K562 (cell line): Measurements from ENCODE around the gene TCF12. TPM values are rescaled to one million over a fixed set of nuclear protein-coding genes. Genes with fewer than 3 reads are reported as not detected.

Source experiments
- DPF2 ChIP-seq: fragments of 450-650 bp; IDR thresholded peaks from 2 replicates; pipeline ENCODE4 v1.6.1; 2016
- FOXK2 ChIP-seq, 2 experiments: fragments of 450-650 bp; IDR thresholded peaks in 1 of 2; conservative IDR thresholded peaks in 1 of 2; 2 replicates each; pipeline ENCODE4 v1.6.1; 2016; ENCODE audit warnings: low read depth in 2 of 2, mild to moderate bottlenecking in 1 of 2
- FOXP4 ChIP-seq: sonication (generic); formaldehyde crosslinking; IDR thresholded peaks from 2 replicates; pipeline ENCODE4 v1.8.0; 2022; ENCODE audit warnings: mild to moderate bottlenecking, missing genetic modification reagents, borderline replicate concordance
- HOXB6 ChIP-seq: fragments of 250-450 bp; sonication (Bioruptor Pico); IDR thresholded peaks from 2 replicates; pipeline ENCODE4 v1.5.1; 2022; ENCODE audit warnings: mild to moderate bottlenecking, borderline replicate concordance
- NFE2L1 ChIP-seq: fragments of 450-650 bp; IDR thresholded peaks from 2 replicates; pipeline ENCODE4 v1.6.1; 2016; ENCODE audit warnings: missing genetic modification characterization, low read depth, mild to moderate bottlenecking, missing compliant biosample characterization, moderate library complexity, borderline replicate concordance
- RAD51 ChIP-seq: fragments of 450-650 bp; IDR thresholded peaks from 2 replicates; pipeline ENCODE4 v1.7.1; 2016; ENCODE audit warnings: low read depth, mild to moderate bottlenecking, borderline replicate concordance
- ZNF655 ChIP-seq: fragments of 250-450 bp; sonication (Bioruptor Pico); IDR thresholded peaks from 2 replicates; pipeline ENCODE4 v1.5.0; 2021
- polyA plus RNA-seq, 8 experiments: library from polyadenylated mRNA; depleted of rRNA in 4 of 8; stranded (reverse) in 5 of 8; unstranded in 3 of 8; fragments of >200 nt; fragmentation: Nextera tagmentation in 2 of 8; fragmentation: Illumina TruSeq in 1 of 8; extraction: Ambion mirVana in 2 of 8; extraction: Trizol in 1 of 8; gene quantifications; 2 replicates each; pipeline versions ENCODE4 v1.2.1 to v1.2.3, GENCODE V29; 2011 to 2014; ENCODE audit warnings: inconsistent platforms in 1 of 8, missing spikeins in 1 of 8
- total RNA-seq, 7 experiments: library from RNA; depleted of rRNA in 6 of 7; stranded (reverse); fragments of >200 nt in 6 of 7; fragmentation: Illumina TruSeq in 2 of 7; extraction: Trizol in 2 of 7; gene quantifications; 2 replicates each; pipeline versions ENCODE4 v1.2.1 to v1.2.3, GENCODE V29; 2011 to 2021; ENCODE audit warnings: low replicate concordance in 1 of 7
- TF ChIP-seq, protein P1 (sequence below), 2 experiments: fragments of 450-650 bp; IDR thresholded peaks; 2 replicates each; pipeline ENCODE4 v1.6.1; 2016; ENCODE audit warnings: mild to moderate bottlenecking in 2 of 2, borderline replicate concordance in 1 of 2, low read depth in 1 of 2, moderate library complexity in 1 of 2
- TF ChIP-seq, protein P2 (sequence below), 2 experiments: IDR thresholded peaks in 1 of 2; conservative IDR thresholded peaks in 1 of 2; 2 replicates each; pipeline ENCODE4 v1.6.1; 2016; ENCODE audit warnings: low read depth in 2 of 2, mild to moderate bottlenecking in 1 of 2, missing compliant biosample characterization in 1 of 2, missing genetic modification characterization in 1 of 2, moderate library complexity in 1 of 2

TCF12 gene
- total and polyA plus RNA-seq, 9 of the 15 experiments (the other 6 are each of a cell fraction or from before 2014, with no cell fraction given) = 10.5 to 132 (median 52.9) TPM

DNA sequence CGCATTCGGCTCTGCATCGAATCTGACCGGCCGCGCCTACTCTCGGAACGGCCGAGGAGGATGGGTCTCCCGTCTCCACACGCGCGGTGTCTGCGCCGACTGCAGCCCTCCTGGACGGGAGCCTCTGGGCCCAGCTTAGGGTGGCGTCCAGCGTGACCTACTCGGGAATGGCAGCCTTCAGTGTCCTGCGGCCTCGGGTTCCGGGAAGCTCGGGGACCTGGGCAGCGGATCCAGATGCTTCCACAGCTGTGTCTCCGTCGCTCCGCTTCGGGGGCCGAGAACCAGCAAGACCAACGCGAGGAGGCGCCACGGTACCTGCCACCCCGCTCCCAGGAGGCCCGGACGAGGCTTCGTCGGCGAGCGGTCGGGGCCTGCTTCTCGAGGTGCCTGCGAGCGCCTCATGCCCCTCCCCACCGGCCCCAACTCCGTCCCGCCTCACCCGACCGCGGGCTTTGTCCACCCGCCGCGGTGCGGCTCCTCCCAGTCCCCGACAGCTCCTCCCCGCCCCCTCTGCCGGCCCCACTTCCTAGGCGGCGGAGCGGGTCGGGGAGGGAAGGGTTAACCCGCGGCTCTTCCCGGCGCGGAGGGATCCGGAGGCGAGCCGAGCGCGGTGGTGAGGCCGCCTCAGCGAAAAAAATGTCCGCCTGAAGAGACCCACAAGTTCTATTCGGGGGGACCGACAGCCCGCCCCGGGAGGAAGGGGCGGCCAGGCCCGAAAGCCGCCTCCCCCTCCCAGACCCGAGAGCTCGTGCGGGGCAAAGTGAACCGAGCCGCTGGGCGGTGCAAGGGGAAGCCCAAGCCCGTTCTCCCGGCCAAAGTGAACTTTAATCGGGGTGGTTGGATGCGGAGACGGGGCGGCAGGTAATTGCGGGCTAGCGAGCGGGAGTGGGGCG, at the start of gene TCF12 (continued):
- TF ChIP-seq FOXP4 (CRISPR knock-in tag) = 0 out of 2 replicates have a peak, but pooled peaks have one; percentile 78
- no peak for TF ChIP-seq NFE2L1 (tag)
- TF ChIP-seq, protein P1, sequence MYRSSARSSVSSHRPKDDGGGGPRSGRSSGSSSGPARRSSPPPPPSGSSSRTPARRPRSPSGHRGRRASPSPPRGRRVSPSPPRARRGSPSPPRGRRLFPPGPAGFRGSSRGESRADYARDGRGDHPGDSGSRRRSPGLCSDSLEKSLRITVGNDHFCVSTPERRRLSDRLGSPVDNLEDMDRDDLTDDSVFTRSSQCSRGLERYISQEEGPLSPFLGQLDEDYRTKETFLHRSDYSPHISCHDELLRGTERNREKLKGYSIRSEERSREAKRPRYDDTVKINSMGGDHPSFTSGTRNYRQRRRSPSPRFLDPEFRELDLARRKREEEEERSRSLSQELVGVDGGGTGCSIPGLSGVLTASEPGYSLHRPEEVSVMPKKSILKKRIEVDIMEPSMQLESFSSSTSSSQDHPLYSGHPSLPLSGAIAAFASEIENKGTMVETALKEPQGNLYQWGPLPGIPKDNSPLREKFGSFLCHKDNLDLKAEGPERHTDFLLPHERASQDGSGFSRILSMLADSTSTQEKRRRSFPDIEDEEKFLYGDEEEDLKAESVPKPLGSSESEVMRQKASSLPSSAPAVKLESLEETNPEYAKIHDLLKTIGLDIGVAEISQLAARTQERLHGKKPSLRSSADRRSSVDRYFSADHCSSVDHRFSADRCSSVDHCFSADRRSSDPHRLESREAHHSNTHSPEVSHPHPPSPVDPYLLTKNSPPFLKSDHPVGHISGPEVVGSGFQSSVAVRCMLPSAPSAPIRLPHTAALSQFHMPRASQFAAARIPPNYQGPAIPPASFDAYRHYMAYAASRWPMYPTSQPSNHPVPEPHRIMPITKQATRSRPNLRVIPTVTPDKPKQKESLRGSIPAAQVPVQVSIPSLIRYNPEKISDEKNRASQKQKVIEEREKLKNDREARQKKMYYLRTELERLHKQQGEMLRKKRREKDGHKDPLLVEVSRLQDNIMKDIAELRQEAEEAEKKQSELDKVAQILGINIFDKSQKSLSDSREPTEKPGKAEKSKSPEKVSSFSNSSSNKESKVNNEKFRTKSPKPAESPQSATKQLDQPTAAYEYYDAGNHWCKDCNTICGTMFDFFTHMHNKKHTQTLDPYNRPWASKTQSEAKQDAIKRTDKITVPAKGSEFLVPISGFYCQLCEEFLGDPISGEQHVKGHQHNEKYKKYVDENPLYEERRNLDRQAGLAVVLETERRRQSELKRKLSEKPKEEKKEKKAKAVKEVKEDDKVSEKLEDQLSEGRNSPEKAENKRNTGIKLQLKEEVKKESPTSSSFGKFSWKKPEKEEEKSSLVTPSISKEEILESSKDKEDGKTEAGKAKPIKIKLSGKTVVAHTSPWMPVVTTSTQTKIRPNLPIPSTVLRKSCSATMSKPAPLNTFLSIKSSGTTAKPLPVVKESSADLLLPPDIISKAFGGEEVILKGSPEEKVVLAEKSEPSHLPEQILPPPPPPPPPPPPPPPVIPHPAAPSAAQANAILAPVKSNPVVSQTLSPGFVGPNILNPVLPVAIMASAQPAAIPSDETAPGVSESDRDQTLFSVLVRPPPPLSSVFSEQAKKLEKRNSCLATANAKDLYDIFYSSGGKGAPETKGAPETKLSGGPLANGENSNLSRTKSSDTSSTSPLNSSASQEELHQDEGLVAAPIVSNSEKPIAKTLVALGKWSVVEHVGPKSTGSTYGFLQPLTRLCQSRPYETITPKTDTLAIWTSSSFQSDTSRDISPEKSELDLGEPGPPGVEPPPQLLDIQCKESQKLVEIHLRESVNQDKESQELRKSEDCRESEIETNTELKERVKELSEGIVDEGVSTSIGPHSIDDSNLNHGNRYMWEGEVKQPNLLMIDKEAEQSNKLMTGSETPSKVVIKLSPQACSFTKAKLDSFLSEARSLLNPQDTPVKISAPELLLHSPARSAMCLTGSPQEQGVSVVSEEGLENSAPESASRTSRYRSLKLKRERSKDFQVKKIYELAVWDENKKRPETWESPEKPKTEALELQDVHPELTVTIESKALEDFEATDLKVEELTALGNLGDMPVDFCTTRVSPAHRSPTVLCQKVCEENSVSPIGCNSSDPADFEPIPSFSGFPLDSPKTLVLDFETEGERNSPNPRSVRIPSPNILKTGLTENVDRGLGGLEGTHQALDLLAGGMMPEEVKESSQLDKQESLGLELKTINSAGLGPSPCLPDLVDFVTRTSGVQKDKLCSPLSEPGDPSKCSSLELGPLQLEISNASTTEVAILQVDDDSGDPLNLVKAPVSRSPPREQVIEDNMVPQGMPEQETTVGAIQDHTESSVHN (IDR thresholded peaks at IDR 0.05; ENCODE audit: borderline replicate concordance in 1 of 2, low read depth in 1 of 2) = no peak
- TF ChIP-seq, protein P2, sequence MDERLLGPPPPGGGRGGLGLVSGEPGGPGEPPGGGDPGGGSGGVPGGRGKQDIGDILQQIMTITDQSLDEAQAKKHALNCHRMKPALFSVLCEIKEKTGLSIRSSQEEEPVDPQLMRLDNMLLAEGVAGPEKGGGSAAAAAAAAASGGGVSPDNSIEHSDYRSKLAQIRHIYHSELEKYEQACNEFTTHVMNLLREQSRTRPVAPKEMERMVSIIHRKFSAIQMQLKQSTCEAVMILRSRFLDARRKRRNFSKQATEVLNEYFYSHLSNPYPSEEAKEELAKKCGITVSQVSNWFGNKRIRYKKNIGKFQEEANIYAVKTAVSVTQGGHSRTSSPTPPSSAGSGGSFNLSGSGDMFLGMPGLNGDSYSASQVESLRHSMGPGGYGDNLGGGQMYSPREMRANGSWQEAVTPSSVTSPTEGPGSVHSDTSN (CRISPR knock-in tag; IDR thresholded peaks at IDR 0.05; ENCODE audit: low read depth) = no peak
- TF ChIP-seq, protein P2 (tag; conservative IDR thresholded peaks at IDR 0.05; ENCODE audit: low read depth) = no peak
- no peak for TF ChIP-seq ZNF655 (CRISPR knock-in tag)
- TF ChIP-seq FOXK2 (conservative IDR thresholded peaks at IDR 0.05 in 1 of 2, IDR thresholded peaks at IDR 0.05 in 1 of 2; ENCODE audit: low read depth in 2 of 2) = no peak
- TF ChIP-seq DPF2 = no peak; the same call in 1 of the 2 replicates
- TF ChIP-seq RAD51 = peak; percentile 22; the same call in 1 of the 2 replicates
- no peak for TF ChIP-seq HOXB6 (CRISPR knock-in tag)
